Measurements from ENCODE around the gene ZNF639. TPM values are rescaled to one million over a fixed set of nuclear protein-coding genes. Genes with fewer than 3 reads are reported as not detected.

ZNF639 gene
- total RNA-seq, 2 experiments from 2014 or later, result 88.1 to 90.8 TPM

DNA sequence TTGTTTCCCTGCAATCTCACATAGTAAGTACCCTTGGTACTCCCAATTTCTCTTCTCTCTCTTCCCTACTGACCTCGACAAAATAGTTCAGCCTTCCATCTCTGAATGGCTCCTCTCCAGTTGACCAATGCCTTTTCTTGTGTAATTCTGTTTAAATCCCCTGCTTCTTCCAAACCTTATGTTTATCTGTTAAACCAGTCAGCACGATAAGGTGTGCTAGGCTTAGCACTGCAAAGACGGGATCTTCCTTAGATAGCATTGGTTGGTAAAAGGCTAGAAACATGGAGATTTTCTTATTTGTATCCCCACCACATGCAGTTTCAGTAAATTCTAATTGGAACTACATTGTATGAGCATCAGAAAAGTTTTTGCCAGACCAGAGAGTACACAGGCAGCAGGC, 46.1 kb upstream of the ZNF639 start:
- Histone ChIP-seq H3K27me3 (ENCODE audit: control insufficient read depth in 1 of 2, insufficient read depth in 2 of 2, low read length in 2 of 2) (peaks cover 8% of the 10 kb centered on the region in 2 experiments), H3K4me1 (ENCODE audit: insufficient read depth, low read length) (no peaks in the 10 kb centered on the region), H3K36me3 (ENCODE audit: insufficient read depth, low read length) (no peaks in the 10 kb centered on the region), H3K9me3 (ENCODE audit: control insufficient read depth in 1 of 2, insufficient read depth in 1 of 2, low read length in 2 of 2) (no peaks in the 10 kb centered on the region), H3K27ac (ENCODE audit: low read depth in 1 of 2, low read length in 2 of 2) (no peak overlapping the region), H3K4me3 (ENCODE audit: low read length) (no peak overlapping the region)
- Mint-ChIP-seq H3K27me3 (peaks cover 35% of the 10 kb centered on the region), H3K36me3 (ENCODE audit: low read depth) (no peaks in the 10 kb centered on the region), H3K4me1 (ENCODE audit: low read depth) (no peaks in the 10 kb centered on the region), H3K27ac (no peak overlapping the region), H3K9me3 (no peaks in the 10 kb centered on the region), H3K4me3 (no peak overlapping the region)
- CTCF ChIA-PET, result no interaction called here
- intact Hi-C loops (cut with DNase I, micrococcal nuclease), result loop anchor here in 1 of 2 experiments (5.0 kb wide), 1 partner anchor 134 kb away; no protein-coding TSS in a partner anchor
- TF ChIP-seq, protein P1, sequence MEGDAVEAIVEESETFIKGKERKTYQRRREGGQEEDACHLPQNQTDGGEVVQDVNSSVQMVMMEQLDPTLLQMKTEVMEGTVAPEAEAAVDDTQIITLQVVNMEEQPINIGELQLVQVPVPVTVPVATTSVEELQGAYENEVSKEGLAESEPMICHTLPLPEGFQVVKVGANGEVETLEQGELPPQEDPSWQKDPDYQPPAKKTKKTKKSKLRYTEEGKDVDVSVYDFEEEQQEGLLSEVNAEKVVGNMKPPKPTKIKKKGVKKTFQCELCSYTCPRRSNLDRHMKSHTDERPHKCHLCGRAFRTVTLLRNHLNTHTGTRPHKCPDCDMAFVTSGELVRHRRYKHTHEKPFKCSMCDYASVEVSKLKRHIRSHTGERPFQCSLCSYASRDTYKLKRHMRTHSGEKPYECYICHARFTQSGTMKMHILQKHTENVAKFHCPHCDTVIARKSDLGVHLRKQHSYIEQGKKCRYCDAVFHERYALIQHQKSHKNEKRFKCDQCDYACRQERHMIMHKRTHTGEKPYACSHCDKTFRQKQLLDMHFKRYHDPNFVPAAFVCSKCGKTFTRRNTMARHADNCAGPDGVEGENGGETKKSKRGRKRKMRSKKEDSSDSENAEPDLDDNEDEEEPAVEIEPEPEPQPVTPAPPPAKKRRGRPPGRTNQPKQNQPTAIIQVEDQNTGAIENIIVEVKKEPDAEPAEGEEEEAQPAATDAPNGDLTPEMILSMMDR (IDR thresholded peaks at IDR 0.05), result no peak
- POLR2A ChIA-PET, result no interaction called here
- DNase-seq (no peak), ATAC-seq (ENCODE audit: poor library complexity) (no peak)

DNA sequence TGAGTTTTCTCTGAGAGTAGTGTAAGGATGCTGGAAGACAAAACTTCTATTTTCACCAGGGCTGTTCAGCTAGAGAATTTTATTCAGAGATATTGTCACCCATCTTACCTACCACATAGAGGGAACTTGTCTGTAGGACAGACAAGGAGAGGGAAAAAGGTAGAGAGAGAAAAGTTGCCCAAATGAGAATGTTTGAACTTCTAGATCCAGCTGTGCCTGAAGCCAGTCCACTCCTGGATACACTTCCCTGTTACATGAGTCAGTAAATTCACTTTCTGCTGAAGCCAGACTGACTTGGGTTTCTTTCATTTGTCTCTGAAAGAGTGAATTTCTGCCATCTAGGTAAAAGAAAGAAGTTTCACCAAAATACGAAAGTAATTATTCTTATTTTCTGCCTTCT, 44.7 kb upstream of the ZNF639 start:
- peaks cover 8% of the 10 kb centered on the region in 2 experiments for H3K27me3 ChIP-seq (ENCODE audit: control insufficient read depth in 1 of 2, insufficient read depth in 2 of 2, low read length in 2 of 2)
- no peaks in the 10 kb centered on the region for H3K9me3 Mint-ChIP-seq
- H3K4me1 ChIP-seq (ENCODE audit: insufficient read depth, low read length), result no peaks in the 10 kb centered on the region
- H3K9me3 ChIP-seq (ENCODE audit: control insufficient read depth in 1 of 2, insufficient read depth in 1 of 2, low read length in 2 of 2), result no peaks in the 10 kb centered on the region
- H3K4me3 ChIP-seq (ENCODE audit: low read length), result no peak overlapping the region
- H3K27ac ChIP-seq (ENCODE audit: low read depth in 1 of 2, low read length in 2 of 2), result no peak overlapping the region
- no peaks in the 10 kb centered on the region for H3K36me3 Mint-ChIP-seq (ENCODE audit: low read depth)
- ChIA-PET CTCF (interaction anchor here (1.2 kb wide), 1 partner anchor 10 kb away, joined by 3 read pairs; no protein-coding TSS in a partner anchor), POLR2A (no interaction called here)
- TF ChIP-seq, protein P1 (IDR thresholded peaks at IDR 0.05), result no peak
- no peaks in the 10 kb centered on the region for H3K4me1 Mint-ChIP-seq (ENCODE audit: low read depth)
- intact Hi-C loops (cut with DNase I, micrococcal nuclease), result loop anchor here in 1 of 2 experiments (5.0 kb wide), 1 partner anchor 136 kb away; no protein-coding TSS in a partner anchor
- H3K27ac Mint-ChIP-seq, result no peak overlapping the region
- H3K36me3 ChIP-seq (ENCODE audit: insufficient read depth, low read length), result no peaks in the 10 kb centered on the region
- H3K27me3 Mint-ChIP-seq, result peaks cover 41% of the 10 kb centered on the region
- DNase-seq (no peak), ATAC-seq (ENCODE audit: poor library complexity) (no peak)
- H3K4me3 Mint-ChIP-seq, result no peak overlapping the region

DNA sequence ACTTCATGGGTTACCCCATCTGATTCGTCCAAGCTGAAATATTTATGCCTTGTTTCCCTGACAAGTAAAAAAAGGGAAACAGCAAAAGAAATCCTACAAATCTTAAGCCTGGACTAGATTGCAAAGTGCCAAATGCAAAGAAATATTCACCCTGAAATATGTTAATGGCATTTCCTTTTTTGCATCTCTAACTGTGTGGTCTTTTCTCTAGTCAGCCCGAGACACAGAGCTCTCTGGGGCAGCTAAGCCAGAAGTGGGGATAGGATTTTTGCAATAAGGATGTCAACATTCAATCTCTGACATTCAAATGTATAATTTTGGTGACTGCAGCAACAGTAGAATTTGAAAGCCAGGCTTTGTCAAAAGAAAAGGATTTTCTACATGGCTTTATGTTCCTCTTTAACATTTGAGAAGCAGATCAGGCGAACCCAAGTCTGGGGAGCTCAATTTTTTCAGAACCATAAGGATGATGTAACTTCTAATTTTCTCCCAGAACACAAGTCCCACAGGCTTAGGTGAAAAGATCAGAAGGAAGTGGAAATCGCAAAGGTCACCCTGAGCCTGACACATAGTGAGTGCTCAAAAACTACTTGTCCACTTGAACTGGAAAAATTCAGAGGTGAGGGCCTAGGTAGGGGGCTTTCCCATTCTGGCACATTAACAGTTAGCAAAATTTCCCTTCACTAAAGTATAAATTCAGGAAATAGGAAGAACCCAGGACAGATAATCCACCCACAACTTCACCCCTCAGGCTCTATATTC, 43.7 kb upstream of the ZNF639 start:
- Histone ChIP-seq H3K4me1 (ENCODE audit: insufficient read depth, low read length) (no peaks in the 10 kb centered on the region), H3K27ac (ENCODE audit: low read depth in 1 of 2, low read length in 2 of 2) (no peak overlapping the region), H3K36me3 (ENCODE audit: insufficient read depth, low read length) (no peaks in the 10 kb centered on the region), H3K4me3 (ENCODE audit: low read length) (no peak overlapping the region), H3K27me3 (ENCODE audit: control insufficient read depth in 1 of 2, insufficient read depth in 2 of 2, low read length in 2 of 2) (peaks cover 8% of the 10 kb centered on the region in 2 experiments), H3K9me3 (ENCODE audit: control insufficient read depth in 1 of 2, insufficient read depth in 1 of 2, low read length in 2 of 2) (no peaks in the 10 kb centered on the region)
- peaks cover 48% of the 10 kb centered on the region for H3K27me3 Mint-ChIP-seq
- intact Hi-C loops (cut with DNase I, micrococcal nuclease), result loop anchor here in 1 of 2 experiments (5.0 kb wide), 1 partner anchor 137 kb away; no protein-coding TSS in a partner anchor
- no peaks in the 10 kb centered on the region for H3K9me3 Mint-ChIP-seq
- CTCF ChIA-PET, result interaction anchor here (1.2 to 1.5 kb wide), 2 partner anchors 11 to 37 kb away, joined by 3 read pairs; no protein-coding TSS in a partner anchor
- H3K27ac Mint-ChIP-seq, result no peak overlapping the region
- DNase-seq (no peak), ATAC-seq (ENCODE audit: poor library complexity) (no peak)
- TF ChIP-seq, protein P1 (IDR thresholded peaks at IDR 0.05), result no peak
- no peaks in the 10 kb centered on the region for H3K4me1 Mint-ChIP-seq (ENCODE audit: low read depth)
- POLR2A ChIA-PET, result no interaction called here
- no peak overlapping the region for H3K4me3 Mint-ChIP-seq
- no peaks in the 10 kb centered on the region for H3K36me3 Mint-ChIP-seq (ENCODE audit: low read depth)
